Activated T-helper 2 cell treated with anti-CD3 and anti-CD28 coated beads, Interferon-gamma antibody, Interleukin-2, Interleukin-4, amounts not matched to agents 10 μg/mL and 5 μg/mL and 100 μg/mL, durations not matched to agents 14 hours and 24 hours and 36 hours (primary cell): ENCODE results near the gene ESPNL. TPM values are rescaled to one million over a fixed set of nuclear protein-coding genes. Genes with fewer than 3 reads are reported as not detected.

ENCODE experiments used
- DNase-seq: peaks from one replicate; pipeline ENCODE4 v3.0.0; 2021; ENCODE audit warnings: low spot score
- H3K27ac Mint-ChIP-seq: one replicate; pipeline ENCODE4 v1.8.0; 2021; ENCODE audit warnings: mixed read lengths
- H3K27me3 Mint-ChIP-seq: one replicate; pipeline ENCODE4 v1.8.0; 2021; ENCODE audit warnings: low read depth, mixed read lengths
- H3K36me3 Mint-ChIP-seq: one replicate; pipeline ENCODE4 v1.8.0; 2021; ENCODE audit warnings: low read depth, mixed read lengths
- H3K4me1 Mint-ChIP-seq: one replicate; pipeline ENCODE4 v1.8.0; 2021; ENCODE audit warnings: low read depth, mixed read lengths
- H3K4me3 Mint-ChIP-seq: one replicate; pipeline ENCODE4 v1.8.0; 2021; ENCODE audit warnings: low read depth, mild to moderate bottlenecking, moderate library complexity, mixed read lengths
- H3K9me3 Mint-ChIP-seq: one replicate; pipeline ENCODE4 v1.8.0; 2021; ENCODE audit warnings: mixed read lengths
- intact Hi-C: fragments of 100-400 bp; cut with micrococcal nuclease; formaldehyde crosslinking; loops from one replicate; pipeline ENCODE4 v1.15.1; 2023
- total RNA-seq: library from RNA; stranded (reverse); gene quantifications from 2 replicates; pipeline ENCODE4 v1.2.3, GENCODE V29; 2022

The ESPNL gene
- total RNA-seq, 1 donor from 2014 or later = 0.07 TPM

DNA sequence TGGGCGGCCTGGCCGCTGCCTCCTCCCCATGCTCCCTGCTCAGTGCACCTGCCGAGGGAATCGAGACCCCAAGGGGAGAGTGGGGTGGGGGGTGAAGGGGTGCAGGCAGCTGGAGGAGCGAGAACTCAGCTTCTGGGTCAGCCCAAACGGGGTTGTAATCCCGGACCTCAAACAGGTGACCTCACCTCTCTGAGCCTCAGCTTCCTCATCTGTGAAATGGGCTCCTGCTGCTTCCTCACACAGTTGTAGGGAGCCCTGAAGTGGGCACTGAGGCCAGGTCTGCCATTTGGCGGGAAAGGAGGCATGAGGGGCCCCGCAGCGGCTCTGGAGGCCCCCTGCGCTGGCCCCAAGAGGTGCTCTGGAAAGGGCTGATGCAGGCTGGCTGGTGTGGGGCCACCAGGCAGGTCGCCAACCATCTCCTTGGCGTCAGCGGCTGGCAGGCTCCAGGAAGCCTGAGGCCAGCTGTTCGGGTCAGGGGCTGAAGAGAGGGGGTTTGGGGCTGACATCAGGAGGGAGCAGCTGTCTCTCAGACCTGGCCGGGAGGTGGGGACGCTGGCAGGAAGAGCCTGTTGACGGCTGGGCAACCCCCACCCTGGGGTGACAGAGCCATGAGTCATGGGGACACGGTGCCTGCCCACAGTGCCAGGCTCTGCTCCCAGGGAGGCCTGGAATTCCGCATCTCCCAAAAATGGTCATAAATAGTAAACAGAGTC lies 43.3 kb downstream of the ESPNL start:
- no peak overlapping the region for H3K27ac Mint-ChIP-seq
- no peak for DNase-seq

GRCh38 chr2:238144262-238144661 lies 44.1 kb downstream of the ESPNL start:
- H3K36me3 Mint-ChIP-seq = no peaks in the 10 kb centered on the region
- no peak overlapping the region for H3K4me3 Mint-ChIP-seq
- no peaks in the 10 kb centered on the region for H3K9me3 Mint-ChIP-seq
- no peak overlapping the region for H3K27ac Mint-ChIP-seq
- intact Hi-C loops = no loop called here
- no peak for DNase-seq
- no peaks in the 10 kb centered on the region for H3K27me3 Mint-ChIP-seq
- H3K4me1 Mint-ChIP-seq = no peaks in the 10 kb centered on the region

More for the DNA sequence above, 43.3 kb downstream of the ESPNL start:
- Mint-ChIP-seq H3K9me3 (no peaks in the 10 kb centered on the region), H3K36me3 (no peaks in the 10 kb centered on the region), H3K4me3 (no peak overlapping the region), H3K4me1 (no peaks in the 10 kb centered on the region), H3K27me3 (no peaks in the 10 kb centered on the region)
- intact Hi-C loops = no loop called here

- no peaks in the 10 kb centered on the region for H3K4me1 Mint-ChIP-seq
- no peaks in the 10 kb centered on the region for H3K9me3 Mint-ChIP-seq
- intact Hi-C loops = no loop called here
Observed at GRCh38 chr2:238145046-238145445, 44.9 kb downstream of the ESPNL start.

GRCh38 chr2:238145851-238146250 lies 45.7 kb downstream of the ESPNL start:
- no peaks in the 10 kb centered on the region for H3K4me1 Mint-ChIP-seq
- H3K27me3 Mint-ChIP-seq = no peaks in the 10 kb centered on the region
- H3K27ac Mint-ChIP-seq = no peak overlapping the region
- H3K4me3 Mint-ChIP-seq = no peak overlapping the region
- intact Hi-C loops = no loop called here
- DNase-seq = no peak
- no peaks in the 10 kb centered on the region for H3K36me3 Mint-ChIP-seq
- no peaks in the 10 kb centered on the region for H3K9me3 Mint-ChIP-seq

More at GRCh38 chr2:238145046-238145445, 44.9 kb downstream of the ESPNL start:
- H3K36me3 Mint-ChIP-seq = no peaks in the 10 kb centered on the region
- H3K4me3 Mint-ChIP-seq = no peak overlapping the region
- no peak overlapping the region for H3K27ac Mint-ChIP-seq
- no peaks in the 10 kb centered on the region for H3K27me3 Mint-ChIP-seq
- no peak for DNase-seq

- Mint-ChIP-seq H3K27ac (no peak overlapping the region), H3K4me1 (no peaks in the 10 kb centered on the region), H3K27me3 (no peaks in the 10 kb centered on the region), H3K4me3 (no peak overlapping the region), H3K36me3 (no peaks in the 10 kb centered on the region), H3K9me3 (no peaks in the 10 kb centered on the region)
- intact Hi-C loops = no loop called here
- DNase-seq = no peak
Observed at GRCh38 chr2:238146884-238147544, 46.9 kb downstream of the ESPNL start.

DNA sequence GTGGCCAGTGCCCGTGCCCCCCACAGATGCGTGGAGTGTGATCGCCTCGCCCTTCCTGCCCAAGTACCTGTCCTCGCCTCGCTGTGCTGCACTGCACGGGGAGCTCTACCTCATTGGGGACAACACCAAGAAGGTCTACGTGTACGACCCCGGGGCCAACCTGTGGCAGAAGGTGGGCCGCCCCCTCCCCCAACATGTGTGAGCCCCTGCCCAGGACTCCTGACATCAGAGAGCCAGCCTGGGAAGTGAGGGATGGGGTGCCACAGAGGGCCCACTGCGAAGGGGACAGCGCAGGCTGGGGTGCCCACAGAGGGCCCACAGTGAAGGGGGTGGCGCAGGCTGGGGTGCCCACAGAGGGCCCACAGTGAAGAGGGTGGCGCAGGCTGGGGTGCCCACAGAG lies 48.8 kb downstream of the ESPNL start:
- Mint-ChIP-seq H3K4me1 (no peaks in the 10 kb centered on the region), H3K9me3 (no peaks in the 10 kb centered on the region), H3K36me3 (no peaks in the 10 kb centered on the region), H3K4me3 (no peak overlapping the region), H3K27me3 (no peaks in the 10 kb centered on the region), H3K27ac (no peak overlapping the region)
- no peak for DNase-seq
- intact Hi-C loops = no loop called here

- DNase-seq = no peak
- Mint-ChIP-seq H3K27ac (no peak overlapping the region), H3K27me3 (no peaks in the 10 kb centered on the region), H3K4me1 (no peaks in the 10 kb centered on the region), H3K4me3 (no peak overlapping the region), H3K36me3 (no peaks in the 10 kb centered on the region), H3K9me3 (no peaks in the 10 kb centered on the region)
- intact Hi-C loops = no loop called here
Observed at GRCh38 chr2:238149841-238150572, 49.9 kb downstream of the ESPNL start.

DNA sequence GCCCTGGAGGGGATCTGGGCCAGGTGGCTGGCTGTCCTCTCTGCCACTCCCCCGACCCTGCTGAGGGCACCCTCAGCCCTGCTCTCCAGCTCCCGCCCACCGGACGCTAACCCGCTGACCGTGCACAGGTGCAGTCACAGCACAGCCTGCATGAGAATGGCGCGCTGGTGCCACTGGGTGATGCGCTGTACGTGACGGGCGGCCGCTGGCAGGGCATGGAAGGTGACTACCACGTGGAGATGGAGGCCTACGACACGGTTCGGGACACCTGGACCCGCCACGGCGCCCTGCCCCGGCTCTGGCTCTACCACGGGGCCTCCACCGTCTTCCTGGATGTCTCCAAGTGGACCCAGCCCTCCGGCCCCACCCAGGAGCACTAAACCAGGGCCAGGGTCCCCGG lies 50.5 kb downstream of the ESPNL start:
- no peak overlapping the region for H3K27ac Mint-ChIP-seq
- intact Hi-C loops = no loop called here
- H3K9me3 Mint-ChIP-seq = no peaks in the 10 kb centered on the region
- H3K27me3 Mint-ChIP-seq = no peaks in the 10 kb centered on the region
- H3K4me1 Mint-ChIP-seq = no peaks in the 10 kb centered on the region
- no peaks in the 10 kb centered on the region for H3K36me3 Mint-ChIP-seq
- no peak for DNase-seq
- H3K4me3 Mint-ChIP-seq = no peak overlapping the region

GRCh38 chr2:238151205-238151604 lies 51.1 kb downstream of the ESPNL start:
- Mint-ChIP-seq H3K36me3 (no peaks in the 10 kb centered on the region), H3K9me3 (no peaks in the 10 kb centered on the region), H3K4me1 (no peaks in the 10 kb centered on the region), H3K4me3 (no peak overlapping the region), H3K27me3 (no peaks in the 10 kb centered on the region), H3K27ac (no peak overlapping the region)
- DNase-seq = no peak
- intact Hi-C loops = no loop called here

DNA sequence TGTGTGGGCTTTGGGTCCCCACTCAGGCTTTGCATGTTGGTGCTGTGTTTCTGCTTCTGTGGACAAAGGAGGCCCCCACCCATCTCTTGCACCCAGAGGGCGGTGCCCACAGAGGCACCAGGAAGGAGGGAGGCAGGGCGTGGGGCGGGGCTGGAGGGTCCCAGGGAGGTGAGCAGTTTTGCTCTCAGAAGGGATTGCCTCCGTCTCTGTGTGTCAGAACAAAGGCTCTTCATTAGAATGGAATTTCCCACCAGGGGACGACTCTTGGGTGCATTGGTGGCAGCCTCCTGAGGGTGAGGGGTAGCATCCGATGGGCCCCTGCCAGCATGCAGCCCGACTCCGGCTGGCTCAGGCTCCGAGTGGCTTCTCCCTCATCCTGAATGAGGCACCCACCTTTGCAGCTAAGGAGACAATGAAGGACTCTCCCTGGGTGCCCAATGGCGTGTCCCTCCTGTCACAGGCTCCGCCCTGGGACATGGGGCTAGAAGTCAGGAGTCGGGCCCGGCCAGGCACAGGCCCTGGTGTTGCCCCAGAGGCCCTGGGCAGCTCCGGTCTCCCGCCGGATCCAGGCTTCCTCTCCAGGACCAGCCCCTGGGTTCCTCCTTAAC lies 51.6 kb downstream of the ESPNL start:
- no peak overlapping the region for H3K27ac Mint-ChIP-seq
- intact Hi-C loops = no loop called here
- no peak for DNase-seq
- no peaks in the 10 kb centered on the region for H3K9me3 Mint-ChIP-seq
- H3K4me3 Mint-ChIP-seq = no peak overlapping the region
- no peaks in the 10 kb centered on the region for H3K27me3 Mint-ChIP-seq
- no peaks in the 10 kb centered on the region for H3K4me1 Mint-ChIP-seq
- H3K36me3 Mint-ChIP-seq = no peaks in the 10 kb centered on the region

- H3K4me3 Mint-ChIP-seq = no peak overlapping the region
- H3K9me3 Mint-ChIP-seq = no peaks in the 10 kb centered on the region
- intact Hi-C loops = no loop called here
- DNase-seq = no peak
- no peaks in the 10 kb centered on the region for H3K27me3 Mint-ChIP-seq
- no peaks in the 10 kb centered on the region for H3K36me3 Mint-ChIP-seq
- H3K27ac Mint-ChIP-seq = no peak overlapping the region
- H3K4me1 Mint-ChIP-seq = no peaks in the 10 kb centered on the region
Observed at GRCh38 chr2:238152771-238153688, 52.9 kb downstream of the ESPNL start.

- H3K9me3 Mint-ChIP-seq = no peaks in the 10 kb centered on the region
- H3K4me1 Mint-ChIP-seq = peaks cover 4% of the 10 kb centered on the region
- H3K27me3 Mint-ChIP-seq = peaks cover 4% of the 10 kb centered on the region
- no peak overlapping the region for H3K4me3 Mint-ChIP-seq
- intact Hi-C loops = no loop called here
- H3K27ac Mint-ChIP-seq = no peak overlapping the region
- no peaks in the 10 kb centered on the region for H3K36me3 Mint-ChIP-seq
- no peak for DNase-seq
Observed at GRCh38 chr2:238154570-238154969, 54.4 kb downstream of the ESPNL start.
